ENCODE results near the gene SUPT3H.

The SUPT3H gene

GRCh38 chr6:45376310-45377042, 1.3 kb downstream of the SUPT3H start:
- no peak for DNase-seq (ENCODE audit: low read depth)
- TF ChIP-seq, protein P1, sequence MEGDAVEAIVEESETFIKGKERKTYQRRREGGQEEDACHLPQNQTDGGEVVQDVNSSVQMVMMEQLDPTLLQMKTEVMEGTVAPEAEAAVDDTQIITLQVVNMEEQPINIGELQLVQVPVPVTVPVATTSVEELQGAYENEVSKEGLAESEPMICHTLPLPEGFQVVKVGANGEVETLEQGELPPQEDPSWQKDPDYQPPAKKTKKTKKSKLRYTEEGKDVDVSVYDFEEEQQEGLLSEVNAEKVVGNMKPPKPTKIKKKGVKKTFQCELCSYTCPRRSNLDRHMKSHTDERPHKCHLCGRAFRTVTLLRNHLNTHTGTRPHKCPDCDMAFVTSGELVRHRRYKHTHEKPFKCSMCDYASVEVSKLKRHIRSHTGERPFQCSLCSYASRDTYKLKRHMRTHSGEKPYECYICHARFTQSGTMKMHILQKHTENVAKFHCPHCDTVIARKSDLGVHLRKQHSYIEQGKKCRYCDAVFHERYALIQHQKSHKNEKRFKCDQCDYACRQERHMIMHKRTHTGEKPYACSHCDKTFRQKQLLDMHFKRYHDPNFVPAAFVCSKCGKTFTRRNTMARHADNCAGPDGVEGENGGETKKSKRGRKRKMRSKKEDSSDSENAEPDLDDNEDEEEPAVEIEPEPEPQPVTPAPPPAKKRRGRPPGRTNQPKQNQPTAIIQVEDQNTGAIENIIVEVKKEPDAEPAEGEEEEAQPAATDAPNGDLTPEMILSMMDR (IDR thresholded peaks at IDR 0.05; ENCODE audit: control insufficient read depth, extremely low read depth, insufficient read depth), result no peak

DNA sequence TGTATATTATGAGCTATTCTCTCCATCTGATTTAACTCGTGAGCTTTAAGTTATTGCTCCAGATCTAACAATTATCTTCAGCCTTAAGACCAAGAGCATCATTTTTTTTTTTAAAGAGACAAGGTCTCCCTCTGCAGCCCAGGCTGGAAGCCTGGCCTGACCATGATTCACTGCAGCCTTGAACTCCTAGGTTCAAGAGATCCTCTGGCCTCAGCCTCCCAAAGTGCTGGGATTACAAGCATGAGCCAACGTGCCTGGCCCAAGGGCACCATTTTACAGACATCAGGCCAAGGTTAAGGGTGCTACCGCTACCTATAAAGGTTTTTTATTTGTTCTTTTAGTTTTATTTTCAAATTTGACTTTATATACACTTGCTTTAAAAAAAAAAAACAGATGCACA, 2.3 kb downstream of the SUPT3H start:
- TF ChIP-seq, protein P1 (IDR thresholded peaks at IDR 0.05; ENCODE audit: control insufficient read depth, extremely low read depth, insufficient read depth), result no peak
- H3K4me3 ChIP-seq (ENCODE audit: low read depth, low read length), result no peak overlapping the region
- DNase-seq (ENCODE audit: low read depth), result no peak

More at GRCh38 chr6:45376310-45377042, 1.3 kb downstream of the SUPT3H start:
- H3K4me3 ChIP-seq (ENCODE audit: low read depth, low read length), result peak overlapping the region; percentile 78

GRCh38 chr6:45371924-45372573, 5.7 kb downstream of the SUPT3H start:
- DNase-seq (ENCODE audit: low read depth), result no peak
- no peak overlapping the region for H3K4me3 ChIP-seq (ENCODE audit: low read depth, low read length)
- TF ChIP-seq, protein P1 (IDR thresholded peaks at IDR 0.05; ENCODE audit: control insufficient read depth, extremely low read depth, insufficient read depth), result no peak

DNA sequence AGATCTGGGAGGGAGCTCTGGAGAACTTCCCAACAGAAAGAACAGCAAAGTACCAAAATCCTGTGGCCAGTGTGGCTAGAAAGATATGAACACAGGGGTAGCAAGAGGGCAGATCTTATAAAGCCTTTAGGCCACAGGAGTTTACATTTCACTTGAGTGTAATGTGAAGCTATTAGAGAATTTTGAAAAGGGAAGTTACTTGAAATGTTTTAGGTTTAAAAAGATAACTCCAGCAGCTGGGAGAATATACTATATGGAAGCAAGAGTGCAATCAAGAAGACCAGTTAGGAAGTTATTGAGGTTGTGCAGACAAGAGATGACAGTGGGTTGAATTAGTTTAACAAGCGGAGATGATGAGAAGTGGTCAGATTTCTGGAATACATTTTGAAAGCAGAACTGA, 7.9 kb downstream of the SUPT3H start:
- TF ChIP-seq, protein P1 (IDR thresholded peaks at IDR 0.05; ENCODE audit: control insufficient read depth, extremely low read depth, insufficient read depth), result no peak
- H3K4me3 ChIP-seq (ENCODE audit: low read depth, low read length), result no peak overlapping the region
- DNase-seq (ENCODE audit: low read depth), result no peak

DNA sequence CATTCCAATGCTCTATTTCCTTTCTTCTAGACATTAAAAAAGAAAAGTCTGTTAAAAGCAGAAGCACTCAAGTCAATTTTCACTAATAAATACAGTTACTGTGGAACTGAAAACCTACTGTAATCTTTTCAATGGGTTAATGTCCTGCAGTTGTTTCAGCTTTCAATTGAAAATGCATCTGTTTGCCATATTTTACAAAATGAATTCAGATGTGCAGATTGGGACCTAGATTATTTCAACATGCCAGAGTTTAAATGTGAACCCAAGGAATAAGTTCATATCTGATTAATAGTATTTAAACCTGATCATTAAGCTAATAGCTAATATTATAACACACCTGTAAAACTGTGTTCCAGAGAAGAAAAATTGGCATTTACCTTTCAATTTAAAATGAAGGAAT, 9.7 kb downstream of the SUPT3H start:
- H3K4me3 ChIP-seq (ENCODE audit: low read depth, low read length), result no peak overlapping the region
- TF ChIP-seq, protein P1 (IDR thresholded peaks at IDR 0.05; ENCODE audit: control insufficient read depth, extremely low read depth, insufficient read depth), result no peak
- no peak for DNase-seq (ENCODE audit: low read depth)

- DNase-seq (ENCODE audit: low read depth), result no peak
- TF ChIP-seq, protein P1 (IDR thresholded peaks at IDR 0.05; ENCODE audit: control insufficient read depth, extremely low read depth, insufficient read depth), result no peak
- no peak overlapping the region for H3K4me3 ChIP-seq (ENCODE audit: low read depth, low read length)
These were observed 11.2 kb downstream of the SUPT3H start for GRCh38 chr6:45366534-45366933.
